Posterior vena cava (tissue), 2 donors: Measurements from ENCODE around the gene CCDC192. TPM values are rescaled to one million over a fixed set of nuclear protein-coding genes. Genes with fewer than 3 reads are reported as not detected.

ENCODE experiments used
- DNase-seq: peaks from one replicate; pipeline ENCODE4 v3.0.0-alpha.2; 2020; ENCODE audit warnings: low spot score
- intact Hi-C, 2 donors: fragments of 100-400 bp; cut with DNase I; formaldehyde crosslinking; loops; one replicate each; pipeline versions ENCODE4 v1.14.1 to v1.14.2; 2022 to 2023
- total RNA-seq, 2 donors: library from RNA; stranded (reverse); fragmentation: NEBNext Ultra II Directional; extraction: Animal tissue kit (Norgen Biotek cat#: 25700); gene quantifications; one replicate each; pipeline ENCODE4 v1.2.1, GENCODE V29; 2021
- donor health status: DM: yes; HTN: yes; CAD: no.
- donor health status: DM: yes; HTN: yes; CAD: no.

CCDC192 gene
- total RNA-seq, 2 donors from 2014 or later, result not detected

GRCh38 chr5:127960270-127960691 is 257.1 kb downstream of the CCDC192 start:
- intact Hi-C loops, result no loop called here
- no peak for DNase-seq

GRCh38 chr5:127961006-127961762 is 258.0 kb downstream of the CCDC192 start:
- DNase-seq, result no peak
- intact Hi-C loops, result no loop called here

DNA sequence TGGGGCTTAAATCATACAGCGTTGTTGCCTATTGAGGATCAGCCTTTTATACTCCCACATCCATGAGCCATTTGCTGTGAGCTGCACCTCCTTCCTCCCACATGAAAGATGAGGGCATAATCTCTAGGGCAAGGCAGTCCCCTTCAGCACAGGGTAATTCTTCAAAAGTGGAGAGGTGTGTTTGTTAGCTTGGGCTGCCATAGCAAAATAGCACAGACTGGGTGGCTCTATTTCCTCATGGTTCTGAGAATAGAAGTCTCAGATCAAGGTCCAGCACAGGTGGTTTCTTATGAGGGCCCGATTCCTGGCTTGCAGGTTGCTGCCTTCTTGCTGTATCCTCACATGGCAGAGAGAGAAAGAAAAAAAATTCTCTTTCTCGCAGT is 258.6 kb downstream of the CCDC192 start:
- DNase-seq, result no peak
- intact Hi-C loops, result no loop called here

GRCh38 chr5:127962491-127962890 is 259.3 kb downstream of the CCDC192 start:
- no peak for DNase-seq
- intact Hi-C loops, result no loop called here

DNA sequence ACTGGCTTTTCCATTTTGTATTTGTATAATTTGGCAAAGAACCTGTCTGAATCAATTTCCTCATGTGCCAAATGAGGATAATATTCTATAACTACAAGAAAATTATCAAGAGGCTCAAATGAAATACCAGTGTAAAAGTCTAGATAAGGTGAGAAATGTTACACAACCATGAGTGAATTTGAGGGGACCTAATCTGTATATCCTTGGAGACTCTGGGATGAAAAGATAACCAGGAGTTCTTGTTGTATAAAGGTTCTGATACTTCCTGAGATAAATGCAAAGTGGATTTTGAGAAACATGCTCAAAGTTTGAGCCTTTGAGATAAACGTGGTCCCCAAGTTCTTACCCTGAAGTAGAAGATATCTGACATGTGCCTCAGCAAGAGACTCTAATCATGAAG is 260.0 kb downstream of the CCDC192 start:
- intact Hi-C loops, result no loop called here
- no peak for DNase-seq

DNA sequence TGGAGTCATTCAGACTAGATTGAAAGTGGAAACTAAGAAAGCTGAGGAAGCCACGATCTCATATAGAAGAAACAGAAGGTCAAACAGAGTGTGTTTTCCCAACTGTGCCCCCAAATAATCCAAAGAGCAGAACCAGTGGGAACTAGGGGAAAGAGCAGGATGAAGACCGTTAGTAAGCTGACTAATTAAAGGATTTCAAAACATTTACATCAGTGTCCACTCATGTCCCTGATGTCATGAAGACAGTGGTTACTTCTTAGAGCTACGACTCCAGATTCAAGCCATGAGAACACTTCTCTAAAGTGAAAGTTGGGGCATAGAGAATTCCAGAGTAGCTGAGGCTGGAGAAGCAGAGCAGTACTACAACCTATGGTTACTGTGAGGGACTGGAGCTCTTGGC is 260.7 kb downstream of the CCDC192 start:
- intact Hi-C loops, result no loop called here
- no peak for DNase-seq

DNA sequence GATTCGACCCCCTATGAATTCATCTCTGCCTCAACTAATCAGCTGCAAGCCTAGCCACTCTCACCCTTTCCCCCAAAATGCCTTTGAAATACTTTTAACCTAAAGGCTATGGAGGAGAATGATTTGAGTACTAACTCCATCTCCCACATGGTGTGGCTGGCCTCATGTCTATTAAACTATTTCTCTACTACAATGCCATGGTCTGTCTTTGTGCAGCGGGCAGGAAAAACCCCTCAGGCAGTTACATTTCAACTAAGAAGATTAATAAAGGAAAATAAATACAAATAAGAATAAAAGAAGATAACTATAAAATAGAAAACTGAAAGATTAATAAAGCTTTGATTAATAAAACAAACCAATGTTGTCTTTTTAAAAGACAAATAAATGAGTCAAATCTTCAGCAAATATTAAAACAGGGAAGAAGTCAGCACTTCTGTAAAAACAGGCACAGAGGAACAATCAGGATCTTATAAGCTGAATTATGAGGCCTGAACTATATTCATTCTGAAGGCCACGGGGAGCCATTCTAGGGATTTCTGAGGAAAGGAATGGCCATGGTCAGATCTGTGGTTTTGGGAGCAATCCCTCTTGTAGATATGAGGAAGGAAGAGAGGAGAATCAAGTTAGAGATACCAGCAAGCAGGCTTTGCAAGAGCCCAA is 264.3 kb downstream of the CCDC192 start:
- intact Hi-C loops, result no loop called here
- no peak for DNase-seq

DNA sequence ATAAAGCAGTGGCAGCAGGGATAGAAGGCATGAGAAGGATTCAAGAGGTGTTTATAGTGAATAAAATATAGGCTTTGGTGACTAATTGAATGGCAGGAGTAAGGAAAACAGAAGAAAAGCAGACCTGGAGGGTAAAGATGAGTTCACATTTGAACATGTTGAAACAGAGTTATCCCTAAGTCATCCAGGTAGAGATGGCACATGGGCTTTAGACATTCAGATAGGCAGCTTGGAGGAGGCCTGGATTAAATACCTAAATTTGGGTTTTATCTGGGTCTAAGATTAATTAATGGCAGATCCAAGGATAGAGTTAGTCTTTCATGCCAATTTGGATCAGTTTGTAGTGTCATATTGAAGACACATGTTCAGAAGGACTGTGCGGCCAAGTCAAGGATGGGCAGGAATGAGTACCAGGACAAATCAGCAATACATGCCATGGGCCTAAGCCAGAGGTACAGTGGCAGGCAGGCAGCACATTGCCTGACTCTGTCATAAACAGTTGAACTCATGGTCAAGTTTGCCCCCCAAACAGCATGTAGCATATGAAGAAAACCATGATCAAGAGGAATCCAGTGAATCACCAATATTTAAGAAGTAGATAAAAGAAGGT is 264.9 kb downstream of the CCDC192 start:
- intact Hi-C loops, result no loop called here
- DNase-seq, result no peak

GRCh38 chr5:127969002-127969401 is 265.8 kb downstream of the CCDC192 start:
- no peak for DNase-seq
- intact Hi-C loops, result no loop called here

GRCh38 chr5:127969651-127970050 is 266.5 kb downstream of the CCDC192 start:
- DNase-seq, result no peak
- intact Hi-C loops, result no loop called here

DNA sequence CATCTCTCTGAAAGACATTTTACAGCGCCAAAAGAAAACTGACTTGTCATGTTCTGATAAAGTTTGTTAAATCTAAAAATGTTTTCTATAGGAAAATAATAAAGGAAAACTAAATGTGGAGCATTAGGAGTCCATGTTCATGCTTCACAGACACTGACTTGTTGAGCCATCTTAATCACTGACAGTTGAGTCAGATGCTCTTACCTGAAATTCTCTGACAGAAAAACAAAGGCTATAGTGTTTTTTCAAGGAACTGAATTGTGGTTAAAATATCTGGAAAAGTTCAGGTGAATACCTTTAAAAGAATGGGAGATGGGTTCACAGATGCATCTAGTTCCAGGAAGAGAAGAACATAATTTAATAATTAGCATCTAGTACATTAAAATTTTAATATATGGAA is 266.9 kb downstream of the CCDC192 start:
- intact Hi-C loops, result no loop called here
- DNase-seq, result no peak

GRCh38 chr5:127970854-127971425 is 267.7 kb downstream of the CCDC192 start:
- intact Hi-C loops, result no loop called here
- DNase-seq, result no peak

DNA sequence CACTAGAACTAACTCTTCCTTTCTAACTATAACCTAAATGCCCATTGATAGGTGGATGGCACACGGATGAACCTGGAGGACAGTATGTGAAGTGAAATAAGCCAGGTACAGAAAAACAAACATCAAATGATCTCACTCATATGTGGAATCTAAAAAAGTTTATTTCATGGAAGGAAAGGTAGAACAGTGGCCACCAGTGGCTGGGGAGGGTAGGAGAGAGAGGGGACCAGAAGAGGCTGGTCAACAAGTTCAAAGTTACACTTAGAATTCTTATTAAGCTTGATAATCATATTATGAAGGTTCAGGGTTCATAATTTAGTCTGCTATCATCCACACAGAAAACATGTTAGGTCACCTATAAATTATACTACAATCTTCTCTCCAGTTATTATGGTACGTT is 272.8 kb downstream of the CCDC192 start:
- intact Hi-C loops, result no loop called here

DNA sequence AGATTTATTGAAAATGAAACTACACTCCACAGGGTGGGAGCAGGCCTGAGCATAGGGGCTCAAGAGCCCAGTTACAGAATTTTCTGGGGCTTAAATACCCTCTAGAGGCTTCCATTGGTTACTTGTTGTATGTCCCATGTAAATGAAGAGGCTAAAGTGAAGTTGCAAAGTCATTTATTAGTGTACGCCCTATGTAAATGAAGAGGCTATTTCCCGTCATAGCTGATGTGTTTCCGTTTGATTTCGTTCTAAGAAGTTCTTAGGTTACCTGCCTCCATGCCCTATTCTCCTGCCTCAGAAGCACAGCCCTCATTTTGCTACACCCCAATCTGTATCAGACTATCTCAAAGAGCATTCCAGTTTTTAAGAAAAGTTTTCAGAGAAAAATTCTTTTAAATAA is 273.3 kb downstream of the CCDC192 start:
- intact Hi-C loops, result no loop called here
- DNase-seq, result no peak

More for the DNA sequence above, 272.8 kb downstream of the CCDC192 start:
- DNase-seq, result no peak

- intact Hi-C loops, result no loop called here
- DNase-seq, result no peak
Measured at GRCh38 chr5:127976991-127977717, 274.0 kb downstream of the CCDC192 start.

- intact Hi-C loops, result no loop called here
- DNase-seq, result no peak
Measured at GRCh38 chr5:127978738-127979300, 275.6 kb downstream of the CCDC192 start.

GRCh38 chr5:127979475-127979874 is 276.3 kb downstream of the CCDC192 start:
- intact Hi-C loops, result no loop called here
- DNase-seq, result no peak

DNA sequence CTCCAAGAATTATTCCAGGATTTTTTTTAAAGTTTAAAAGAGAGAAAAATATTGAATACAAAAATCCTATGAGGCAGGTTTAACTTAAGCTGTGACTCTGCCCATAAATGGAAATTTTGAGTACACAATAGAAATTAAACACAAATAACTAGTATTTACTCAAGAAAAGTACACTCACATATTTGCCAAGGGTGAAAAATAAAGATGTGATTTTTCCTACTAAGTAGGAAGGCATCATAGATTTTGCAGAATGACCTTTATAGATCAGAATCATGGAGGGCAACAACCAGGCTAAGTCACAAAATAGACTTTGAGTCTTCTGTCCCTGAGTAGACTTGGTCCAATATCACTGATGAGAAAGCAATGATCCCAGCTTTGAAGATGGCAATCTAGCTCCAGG is 277.7 kb downstream of the CCDC192 start:
- DNase-seq, result no peak
- intact Hi-C loops, result no loop called here

DNA sequence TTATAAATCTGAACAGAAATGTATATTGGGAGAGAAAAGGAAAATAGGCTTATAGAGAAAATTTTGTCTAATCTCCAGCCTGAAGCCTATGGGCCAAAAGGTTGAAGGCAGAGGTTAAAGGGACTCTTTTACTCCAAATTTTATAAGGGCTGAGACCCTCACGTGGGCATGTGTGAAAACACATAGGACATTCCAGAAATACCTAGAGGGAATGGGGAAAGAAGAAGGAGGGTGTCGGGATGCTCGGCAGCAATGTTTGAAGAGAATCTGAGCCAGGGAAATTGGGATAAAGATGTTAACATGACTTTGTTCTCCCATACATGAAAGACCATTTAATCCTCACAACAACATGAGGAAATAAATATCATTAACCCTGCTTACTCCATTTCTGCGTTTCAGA is 278.3 kb downstream of the CCDC192 start:
- no peak for DNase-seq
- intact Hi-C loops, result no loop called here
